HepG2 (cell line): Measurements from ENCODE around the gene PLD3. TPM values are rescaled to one million over a fixed set of nuclear protein-coding genes. Genes with fewer than 3 reads are reported as not detected.

Source experiments
- ATAC-seq: fragments of 200-7000 bp; cut with Tn5 transposase; 3 replicates; pipeline ENCODE4 v1.9.1; 2020; ENCODE audit warnings: mild to moderate bottlenecking, moderate library complexity
- BruUV-seq: library from RNA; stranded (reverse); fragments of 400-500 nt; replicated peaks from 2 replicates; lab custom pipeline; 2021; lab: Mats Ljungman, UMichigan
- CTCF ChIA-PET: fragments of 300-600 bp; formaldehyde crosslinking; extraction: SDS; loops from one replicate; lab custom pipeline; 2021; ENCODE audit warnings: low total read pairs, inconsistent platforms, low intra/inter-chr PET ratio; lab: Yijun Ruan, JAX
- POLR2A ChIA-PET: fragments of 350-600 bp; sonication (Branson Sonifier 250); formaldehyde crosslinking; loops from one replicate; lab custom pipeline; 2020; ENCODE audit warnings: antibody characterized with exemption, inconsistent platforms; lab: Yijun Ruan, JAX
- DNase-seq: peaks from one replicate; pipeline ENCODE4 v3.0.0-alpha.2; 2015; ENCODE audit warnings: low spot score
- FAIRE-seq: peaks from 3 replicates; lab custom pipeline; 2011; peaks lifted over from hg19 to GRCh38; lab: Jason Lieb, UNC
- H2AFZ ChIP-seq: one replicate; pipeline ENCODE4 v1.6.1; 2011; ENCODE audit warnings: low read length, inconsistent platforms
- H3K27ac ChIP-seq: fragments of 300-600 bp; 3 replicates; pipeline ENCODE4 v1.8.0; 2011; ENCODE audit warnings: mixed run types, mild to moderate bottlenecking, mixed read lengths, low read length, inconsistent platforms; ENCODE audit not compliant: insufficient read depth; ENCODE audit errors: extremely low read length
- H3K27me3 ChIP-seq, 2 experiments: fragments of 200-600 bp in 1 of 2; 2 replicates in 1 of 2; 3 replicates in 1 of 2; pipeline versions ENCODE4 v1.6.0 to v1.8.0; 2011; ENCODE audit warnings: low read length in 2 of 2, mild to moderate bottlenecking in 2 of 2, moderate library complexity in 2 of 2, inconsistent platforms in 1 of 2; ENCODE audit not compliant: insufficient read depth in 2 of 2, control insufficient read depth in 1 of 2
- H3K36me3 ChIP-seq, 2 experiments: fragments of 200-600 bp in 1 of 2; replicated peaks in 1 of 2; 2 replicates in 1 of 2; 3 replicates in 1 of 2; pipeline versions ENCODE4 v1.5.1 to v1.8.0; 2011; ENCODE audit warnings: low read length in 2 of 2, inconsistent platforms in 1 of 2; ENCODE audit not compliant: insufficient read depth in 2 of 2, control insufficient read depth in 1 of 2
- H3K4me1 ChIP-seq: 2 replicates; pipeline ENCODE4 v1.5.1; 2012; ENCODE audit warnings: low read length, inconsistent platforms; ENCODE audit not compliant: insufficient read depth
- H3K4me2 ChIP-seq: 2 replicates; pipeline ENCODE4 v1.6.0; 2011; ENCODE audit warnings: low read depth, low read length, inconsistent platforms
- H3K4me3 ChIP-seq, 3 experiments: fragments of 200-600 bp in 1 of 3; sonication (generic), shearing (Covaris generic) in 1 of 3; replicated peaks in 1 of 3; 2 replicates each; pipeline ENCODE4 v1.5.1; 2011 to 2016; ENCODE audit warnings: low read length in 3 of 3, inconsistent platforms in 2 of 3, low read depth in 2 of 3, mild to moderate bottlenecking in 2 of 3, control low read depth in 1 of 3, mixed read lengths in 1 of 3; ENCODE audit not compliant: insufficient read depth in 1 of 3
- H3K79me2 ChIP-seq: one replicate; pipeline ENCODE4 v1.6.1; 2011; ENCODE audit warnings: low read length, inconsistent platforms; ENCODE audit not compliant: insufficient read depth
- H3K9ac ChIP-seq: 2 replicates; pipeline ENCODE4 v1.6.0; 2011; ENCODE audit warnings: mild to moderate bottlenecking, low read depth, low read length, inconsistent platforms; ENCODE audit not compliant: insufficient read depth
- H3K9me3 ChIP-seq: 2 replicates; pipeline ENCODE4 v1.5.1; 2012; ENCODE audit warnings: mild to moderate bottlenecking, low read length
- H4K20me1 ChIP-seq: 2 replicates; pipeline ENCODE4 v1.6.0; 2011; ENCODE audit warnings: inconsistent platforms, mild to moderate bottlenecking, low read length, moderate library complexity; ENCODE audit not compliant: insufficient read depth
- MYC ChIP-seq: sonication (generic); formaldehyde crosslinking; IDR thresholded peaks from 2 replicates; pipeline ENCODE4 v1.9.0; 2021; ENCODE audit warnings: missing genetic modification reagents, borderline replicate concordance
- NCOA1 ChIP-seq: sonication (generic); formaldehyde crosslinking; IDR thresholded peaks from 2 replicates; pipeline ENCODE4 v1.9.0; 2021; ENCODE audit warnings: missing genetic modification reagents
- YEATS4 ChIP-seq: sonication (generic); formaldehyde crosslinking; IDR thresholded peaks from 2 replicates; pipeline ENCODE4 v1.4.0; 2020; ENCODE audit warnings: missing genetic modification reagents, borderline replicate concordance
- ZNF333 ChIP-seq: sonication (generic); formaldehyde crosslinking; IDR thresholded peaks from 2 replicates; pipeline ENCODE4 v1.4.0; 2020; ENCODE audit warnings: mild to moderate bottlenecking, missing genetic modification reagents, borderline replicate concordance
- ZNF614 ChIP-seq: IDR thresholded peaks from 2 replicates; pipeline ENCODE4 v1.6.1; 2018; ENCODE audit warnings: missing biosample characterization, missing genetic modification reagents, inconsistent platforms, borderline replicate concordance
- ZNF7 ChIP-seq: IDR thresholded peaks from 2 replicates; pipeline ENCODE4 v1.6.1; 2016; ENCODE audit warnings: missing biosample characterization, missing genetic modification reagents
- ZNF720 ChIP-seq: sonication (generic); formaldehyde crosslinking; IDR thresholded peaks from 2 replicates; pipeline ENCODE4 v1.4.0; 2020; ENCODE audit warnings: missing genetic modification reagents
- WGBS: methylation state at CpG from one replicate; pipeline ENCODE4 v1.1.6; 2017; ENCODE audit warnings: low lambda C conversion rate; 5-methylcytosine and 5-hydroxymethylcytosine counted together
- in situ Hi-C: cut with HindIII; loops from 2 replicates; pipeline ENCODE4 v1.10.0; 2017; ENCODE audit warnings: low pct_unique_long_range_greater_than_20kb; ENCODE audit not compliant: extremely low pct_ligation_motif_present
- intact Hi-C: fragments of 100-400 bp; cut with micrococcal nuclease; formaldehyde crosslinking; loops from one replicate; pipeline ENCODE4 v1.10.0; 2022; ENCODE audit not compliant: unreplicated experiment
- polyA plus RNA-seq, 8 experiments: library from polyadenylated mRNA; depleted of rRNA in 3 of 8; stranded (reverse) in 7 of 8; unstranded in 1 of 8; fragments of >200 nt; fragmentation: Illumina TruSeq in 4 of 8; extraction: Trizol in 4 of 8; gene quantifications; 2 replicates each; pipeline versions ENCODE4 v1.2.1 to v1.2.3, GENCODE V29; 2011 to 2016; ENCODE audit warnings: low read depth in 4 of 8, missing spikeins in 1 of 8, mixed read lengths in 1 of 8; ENCODE audit not compliant: insufficient read depth in 1 of 8
- total RNA-seq, 5 experiments: library from RNA; depleted of rRNA; stranded (reverse); fragments of >200 nt; fragmentation: Illumina TruSeq; extraction: Trizol; gene quantifications; 2 replicates each; pipeline ENCODE4 v1.2.3, GENCODE V29; 2016; ENCODE audit warnings: low read depth in 1 of 5
- TF ChIP-seq, protein P1 (sequence below): sonication (generic); formaldehyde crosslinking; conservative IDR thresholded peaks from 2 replicates; pipeline ENCODE4 v1.4.0; 2020; ENCODE audit warnings: missing genetic modification reagents
- TF ChIP-seq, protein P2 (sequence below): sonication (generic); formaldehyde crosslinking; IDR thresholded peaks from 2 replicates; pipeline ENCODE4 v1.5.1; 2020; ENCODE audit warnings: mild to moderate bottlenecking, missing genetic modification reagents
- TF ChIP-seq, protein P3 (sequence below): sonication (generic); formaldehyde crosslinking; IDR thresholded peaks from 2 replicates; pipeline ENCODE4 v1.4.0; 2020; ENCODE audit warnings: missing genetic modification reagents, mild to moderate bottlenecking, borderline replicate concordance
- TF ChIP-seq, protein P4 (sequence below): sonication (generic); formaldehyde crosslinking; conservative IDR thresholded peaks from 2 replicates; pipeline ENCODE4 v1.8.0; 2022; ENCODE audit warnings: mild to moderate bottlenecking, moderate library complexity, missing genetic modification reagents

PLD3 gene
- total and polyA plus RNA-seq, 2 of the 13 experiments (the other 11 are each of a cell fraction or from before 2014, with no cell fraction given) = 45.7 to 164 TPM

DNA sequence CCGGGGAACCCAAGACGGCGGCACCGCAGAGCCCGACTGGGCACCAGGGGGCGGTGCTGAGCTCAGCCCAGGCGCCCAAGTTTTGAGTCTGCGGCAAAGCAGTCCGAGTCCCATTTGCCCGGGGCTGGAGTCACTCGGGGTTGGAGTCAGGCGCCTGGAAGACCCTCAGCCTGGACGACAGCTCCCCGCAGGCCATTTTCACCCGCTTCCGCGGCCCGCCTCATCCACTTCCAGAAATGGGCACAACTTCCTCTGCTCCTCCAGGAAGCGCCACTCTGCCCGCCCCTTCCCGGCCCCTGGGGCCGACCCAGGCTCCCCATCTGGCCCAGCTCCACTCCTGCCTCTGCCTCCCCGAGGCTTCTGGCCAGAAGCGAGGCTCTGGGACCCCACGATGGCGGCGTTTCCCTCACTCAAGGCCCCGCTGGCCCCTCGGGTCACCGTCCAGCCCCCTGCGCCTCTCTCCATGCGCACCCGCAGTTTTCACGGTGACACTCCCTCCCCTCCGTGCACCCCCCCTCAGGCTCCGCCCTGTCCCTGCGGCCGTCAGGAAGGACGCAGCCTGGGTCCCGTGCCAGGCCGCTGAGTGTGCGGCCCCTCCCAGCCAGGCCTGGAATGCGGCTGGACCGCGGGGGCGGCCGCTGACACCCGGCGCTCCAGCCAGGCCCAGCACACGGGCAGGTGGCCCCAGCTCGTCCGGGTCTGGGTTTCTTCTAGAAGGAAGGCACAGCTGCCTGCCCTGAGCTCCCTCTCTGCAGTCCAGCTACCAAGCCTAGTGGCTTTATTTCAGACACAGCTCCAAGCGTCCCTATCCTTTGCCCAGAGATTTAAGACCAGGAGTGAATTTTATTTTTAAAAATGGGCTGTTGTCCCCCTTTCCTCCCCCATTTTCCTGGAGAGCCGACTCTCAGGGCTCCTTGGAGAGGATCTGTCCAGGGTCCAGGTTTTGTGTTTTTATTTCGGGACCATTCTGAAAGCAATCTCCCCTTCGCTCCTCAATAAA is 72.6 kb downstream of the PLD3 start:
- no peaks in the 10 kb centered on the region for H3K9me3 ChIP-seq
- FAIRE-seq (peak; percentile 23), ATAC-seq (peak; percentile 75), DNase-seq (peak; percentile 79)
- H3K79me2 ChIP-seq = peaks cover 10% of the 10 kb centered on the region
- H3K27me3 ChIP-seq = no peaks in the 10 kb centered on the region; a peak in 1 of 5 replicates
- in situ Hi-C loops (no loop called here), intact Hi-C loops (loop anchor here (2.0 to 10.0 kb wide), 2 partner anchors 24 to 76 kb away; partner anchors contain the start of genes C19orf47, PLD3 and SERTAD3)
- H3K4me1 ChIP-seq = peaks cover 52% of the 10 kb centered on the region
- peaks cover 0 to 2% of the 10 kb centered on the region in 2 experiments; a peak in 1 of 5 replicates for H3K36me3 ChIP-seq
- H2AFZ ChIP-seq = no peak overlapping the region
- peak overlapping the region; percentile 75 for H3K9ac ChIP-seq
- peak overlapping the region; percentile 67 to 79 (median 68) for H3K4me3 ChIP-seq
- 9% methylated on average over 24 of the region's 56 CpGs for WGBS
- CTCF ChIA-PET = interaction anchor here (0.6 to 1.2 kb wide), 4 partner anchors 23 to 65 kb away, joined by 3 to 5 read pairs (median 3); partner anchors contain the start of gene SERTAD3
- no peaks in the 10 kb centered on the region for H4K20me1 ChIP-seq
- H3K4me2 ChIP-seq = peak overlapping the region; percentile 79
- POLR2A ChIA-PET = interaction anchor here (0.8 to 2.2 kb wide), 11 partner anchors 8 to 73 kb away, joined by 3 to 50 read pairs (median 10); partner anchors contain the start of genes BLVRB, C19orf47, PLD3 and SERTAD3
- peak overlapping the region; percentile 88 for H3K27ac ChIP-seq
- BruUV-seq = TSS peak; percentile 67
- TF ChIP-seq ZNF333 (CRISPR knock-in tag) = peak; percentile 90; the same call in 1 of the 2 replicates
- TF ChIP-seq, protein P1, sequence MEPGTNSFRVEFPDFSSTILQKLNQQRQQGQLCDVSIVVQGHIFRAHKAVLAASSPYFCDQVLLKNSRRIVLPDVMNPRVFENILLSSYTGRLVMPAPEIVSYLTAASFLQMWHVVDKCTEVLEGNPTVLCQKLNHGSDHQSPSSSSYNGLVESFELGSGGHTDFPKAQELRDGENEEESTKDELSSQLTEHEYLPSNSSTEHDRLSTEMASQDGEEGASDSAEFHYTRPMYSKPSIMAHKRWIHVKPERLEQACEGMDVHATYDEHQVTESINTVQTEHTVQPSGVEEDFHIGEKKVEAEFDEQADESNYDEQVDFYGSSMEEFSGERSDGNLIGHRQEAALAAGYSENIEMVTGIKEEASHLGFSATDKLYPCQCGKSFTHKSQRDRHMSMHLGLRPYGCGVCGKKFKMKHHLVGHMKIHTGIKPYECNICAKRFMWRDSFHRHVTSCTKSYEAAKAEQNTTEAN = peak; percentile 28
- peak; percentile 88 for TF ChIP-seq MYC (CRISPR knock-in tag)
- TF ChIP-seq, protein P2, sequence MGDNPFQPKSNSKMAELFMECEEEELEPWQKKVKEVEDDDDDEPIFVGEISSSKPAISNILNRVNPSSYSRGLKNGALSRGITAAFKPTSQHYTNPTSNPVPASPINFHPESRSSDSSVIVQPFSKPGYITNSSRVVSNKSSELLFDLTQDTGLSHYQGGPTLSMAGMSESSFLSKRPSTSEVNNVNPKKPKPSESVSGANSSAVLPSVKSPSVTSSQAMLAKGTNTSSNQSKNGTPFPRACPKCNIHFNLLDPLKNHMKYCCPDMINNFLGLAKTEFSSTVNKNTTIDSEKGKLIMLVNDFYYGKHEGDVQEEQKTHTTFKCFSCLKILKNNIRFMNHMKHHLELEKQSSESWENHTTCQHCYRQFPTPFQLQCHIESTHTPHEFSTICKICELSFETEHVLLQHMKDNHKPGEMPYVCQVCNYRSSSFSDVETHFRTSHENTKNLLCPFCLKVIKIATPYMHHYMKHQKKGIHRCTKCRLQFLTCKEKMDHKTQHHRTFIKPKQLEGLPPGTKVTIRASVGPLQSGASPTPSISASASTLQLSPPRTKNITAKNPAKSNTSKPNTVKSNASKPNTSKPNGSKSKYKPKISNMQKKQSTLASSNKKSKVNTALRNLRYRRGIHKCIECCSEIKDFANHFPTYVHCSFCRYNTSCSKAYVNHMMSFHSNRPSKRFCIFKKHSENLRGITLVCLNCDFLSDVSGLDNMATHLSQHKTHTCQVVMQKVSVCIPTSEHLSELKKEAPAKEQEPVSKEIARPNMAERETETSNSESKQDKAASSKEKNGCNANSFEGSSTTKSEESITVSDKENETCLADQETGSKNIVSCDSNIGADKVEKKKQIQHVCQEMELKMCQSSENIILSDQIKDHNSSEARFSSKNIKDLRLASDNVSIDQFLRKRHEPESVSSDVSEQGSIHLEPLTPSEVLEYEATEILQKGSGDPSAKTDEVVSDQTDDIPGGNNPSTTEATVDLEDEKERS (CRISPR knock-in tag) = no peak
- 0 out of 2 replicates have a peak, but pooled peaks have one; percentile 25 for TF ChIP-seq NCOA1 (CRISPR knock-in tag)
- TF ChIP-seq ZNF614 = peak; percentile 15; the same call in 1 of the 2 replicates
- TF ChIP-seq, protein P3, sequence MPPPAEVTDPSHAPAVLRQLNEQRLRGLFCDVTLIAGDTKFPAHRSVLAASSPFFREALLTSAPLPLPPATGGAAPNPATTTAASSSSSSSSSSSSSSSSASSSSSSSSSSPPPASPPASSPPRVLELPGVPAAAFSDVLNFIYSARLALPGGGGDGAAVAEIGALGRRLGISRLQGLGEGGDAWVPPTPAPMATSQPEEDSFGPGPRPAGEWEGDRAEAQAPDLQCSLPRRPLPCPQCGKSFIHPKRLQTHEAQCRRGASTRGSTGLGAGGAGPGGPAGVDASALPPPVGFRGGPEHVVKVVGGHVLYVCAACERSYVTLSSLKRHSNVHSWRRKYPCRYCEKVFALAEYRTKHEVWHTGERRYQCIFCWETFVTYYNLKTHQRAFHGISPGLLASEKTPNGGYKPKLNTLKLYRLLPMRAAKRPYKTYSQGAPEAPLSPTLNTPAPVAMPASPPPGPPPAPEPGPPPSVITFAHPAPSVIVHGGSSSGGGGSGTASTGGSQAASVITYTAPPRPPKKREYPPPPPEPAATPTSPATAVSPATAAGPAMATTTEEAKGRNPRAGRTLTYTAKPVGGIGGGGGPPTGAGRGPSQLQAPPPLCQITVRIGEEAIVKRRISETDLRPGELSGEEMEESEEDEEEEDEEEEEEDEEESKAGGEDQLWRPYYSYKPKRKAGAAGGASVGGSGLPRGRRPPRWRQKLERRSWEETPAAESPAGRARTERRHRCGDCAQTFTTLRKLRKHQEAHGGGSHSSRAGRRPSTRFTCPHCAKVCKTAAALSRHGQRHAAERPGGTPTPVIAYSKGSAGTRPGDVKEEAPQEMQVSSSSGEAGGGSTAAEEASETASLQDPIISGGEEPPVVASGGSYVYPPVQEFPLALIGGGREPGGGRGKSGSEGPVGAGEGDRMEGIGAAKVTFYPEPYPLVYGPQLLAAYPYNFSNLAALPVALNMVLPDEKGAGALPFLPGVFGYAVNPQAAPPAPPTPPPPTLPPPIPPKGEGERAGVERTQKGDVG (CRISPR knock-in tag) = no peak; the same call in 1 of the 2 replicates
- TF ChIP-seq YEATS4 (CRISPR knock-in tag) = peak; percentile 74
- no peak for TF ChIP-seq ZNF7 (CRISPR knock-in tag)
- TF ChIP-seq, protein P4, sequence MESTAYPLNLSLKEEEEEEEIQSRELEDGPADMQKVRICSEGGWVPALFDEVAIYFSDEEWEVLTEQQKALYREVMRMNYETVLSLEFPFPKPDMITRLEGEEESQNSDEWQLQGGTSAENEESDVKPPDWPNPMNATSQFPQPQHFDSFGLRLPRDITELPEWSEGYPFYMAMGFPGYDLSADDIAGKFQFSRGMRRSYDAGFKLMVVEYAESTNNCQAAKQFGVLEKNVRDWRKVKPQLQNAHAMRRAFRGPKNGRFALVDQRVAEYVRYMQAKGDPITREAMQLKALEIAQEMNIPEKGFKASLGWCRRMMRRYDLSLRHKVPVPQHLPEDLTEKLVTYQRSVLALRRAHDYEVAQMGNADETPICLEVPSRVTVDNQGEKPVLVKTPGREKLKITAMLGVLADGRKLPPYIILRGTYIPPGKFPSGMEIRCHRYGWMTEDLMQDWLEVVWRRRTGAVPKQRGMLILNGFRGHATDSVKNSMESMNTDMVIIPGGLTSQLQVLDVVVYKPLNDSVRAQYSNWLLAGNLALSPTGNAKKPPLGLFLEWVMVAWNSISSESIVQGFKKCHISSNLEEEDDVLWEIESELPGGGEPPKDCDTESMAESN = peak; percentile 87; the same call in 1 of the 2 replicates
- TF ChIP-seq ZNF720 (CRISPR knock-in tag) = no peak
